ENCODE measurements around the gene NAALADL2. TPM values are rescaled to one million over a fixed set of nuclear protein-coding genes. Genes with fewer than 3 reads are reported as not detected.

NAALADL2 gene
- total and polyA plus RNA-seq, 9 of the 15 experiments (the other 6 are each of a cell fraction or from before 2014, with no cell fraction given): 0.29 to 1.1 (median 0.79) TPM; not detected in 1

GRCh38 chr3:174858353-174858752, 781 bp upstream of the NAALADL2 start (continued):
- TF ChIP-seq ZNF518B (CRISPR knock-in tag; IDR thresholded peaks at IDR 0.05) (no peak), SIN3B (IDR thresholded peaks at IDR 0.05; ENCODE audit: low read depth) (no peak), PBX2 (CRISPR knock-in tag; IDR thresholded peaks at IDR 0.05; ENCODE audit: low read depth) (no peak), PBX2 (tag; conservative IDR thresholded peaks at IDR 0.05; ENCODE audit: low read depth) (no peak), CEBPB (tag; IDR thresholded peaks at IDR 0.05) (no peak), SMAD4 (CRISPR knock-in tag; conservative IDR thresholded peaks at IDR 0.05) (no peak), RFX7 (CRISPR knock-in tag; IDR thresholded peaks at IDR 0.05) (no peak), SPI1 (IDR thresholded peaks at IDR 0.05; ENCODE audit: borderline replicate concordance, low read depth, low read length) (no peak)
